Stimulated activated memory B cell treated with anti-CD40 and anti-IgM and Interleukin-4, amounts not matched to agents 10 μg/mL and 1 μg/mL and 100 μg/mL, for 72 hours (primary cell): Measurements from ENCODE around the gene PCBD1.
"Not testable (repeated sequence)": the region's sequence is repeated elsewhere in the genome, so short reads cannot be mapped to it uniquely, and the experiment has no call there.

ENCODE experiments used
- ATAC-seq: fragments of 150-1000 bp; cut with Tn5 transposase; 2 replicates; pipeline ENCODE4 v1.10.0; 2021
- H3K27ac Mint-ChIP-seq: one replicate; pipeline ENCODE4 v1.8.0; 2022; ENCODE audit warnings: mild to moderate bottlenecking, mixed read lengths
- H3K27me3 Mint-ChIP-seq: one replicate; pipeline ENCODE4 v1.8.0; 2022; ENCODE audit warnings: mixed read lengths
- H3K36me3 Mint-ChIP-seq: one replicate; pipeline ENCODE4 v1.8.0; 2022; ENCODE audit warnings: mixed read lengths
- H3K4me1 Mint-ChIP-seq: one replicate; pipeline ENCODE4 v1.8.0; 2022; ENCODE audit warnings: mixed read lengths
- H3K4me3 Mint-ChIP-seq: one replicate; pipeline ENCODE4 v1.8.0; 2022; ENCODE audit warnings: mild to moderate bottlenecking, moderate library complexity, mixed read lengths
- H3K9me3 Mint-ChIP-seq: one replicate; pipeline ENCODE4 v1.8.0; 2022; ENCODE audit warnings: mixed read lengths

The PCBD1 gene

GRCh38 chr10:70866424-70866823, 21.9 kb downstream of the PCBD1 start:
- peaks cover 7% of the 10 kb centered on the region for H3K4me1 Mint-ChIP-seq
- H3K9me3 Mint-ChIP-seq, result no peaks in the 10 kb centered on the region
- H3K27me3 Mint-ChIP-seq, result no peaks in the 10 kb centered on the region
- H3K27ac Mint-ChIP-seq, result no peak overlapping the region
- no peak overlapping the region for H3K4me3 Mint-ChIP-seq
- ATAC-seq, result no peak
- H3K36me3 Mint-ChIP-seq, result peaks cover 54% of the 10 kb centered on the region

GRCh38 chr10:70864935-70865334, 23.4 kb downstream of the PCBD1 start:
- peaks cover 64% of the 10 kb centered on the region for H3K36me3 Mint-ChIP-seq
- H3K4me1 Mint-ChIP-seq, result peaks cover 7% of the 10 kb centered on the region
- no peaks in the 10 kb centered on the region for H3K9me3 Mint-ChIP-seq
- H3K27me3 Mint-ChIP-seq, result no peaks in the 10 kb centered on the region
- ATAC-seq, result no peak
- no peak overlapping the region for H3K4me3 Mint-ChIP-seq
- H3K27ac Mint-ChIP-seq, result peak overlapping the region; percentile 18

GRCh38 chr10:70863470-70864160, 24.8 kb downstream of the PCBD1 start:
- Mint-ChIP-seq H3K27me3 (no peaks in the 10 kb centered on the region), H3K27ac (no peak overlapping the region), H3K36me3 (peaks cover 64% of the 10 kb centered on the region), H3K4me3 (no peak overlapping the region), H3K4me1 (peaks cover 7% of the 10 kb centered on the region), H3K9me3 (no peaks in the 10 kb centered on the region)
- no peak for ATAC-seq

GRCh38 chr10:70861495-70862197, 26.7 kb downstream of the PCBD1 start:
- not testable (repeated sequence) for H3K4me3 Mint-ChIP-seq, ATAC-seq, H3K4me1 Mint-ChIP-seq, H3K9me3 Mint-ChIP-seq, H3K27me3 Mint-ChIP-seq, H3K27ac Mint-ChIP-seq
- peaks cover 75% of the 10 kb centered on the region for H3K36me3 Mint-ChIP-seq

- Mint-ChIP-seq H3K36me3 (peaks cover 64% of the 10 kb centered on the region), H3K9me3 (no peaks in the 10 kb centered on the region), H3K4me1 (no peaks in the 10 kb centered on the region), H3K4me3 (no peak overlapping the region), H3K27me3 (no peaks in the 10 kb centered on the region), H3K27ac (no peak overlapping the region)
- ATAC-seq, result no peak
Observed at GRCh38 chr10:70858759-70859158, 29.6 kb downstream of the PCBD1 start.

- Mint-ChIP-seq H3K27ac (no peak overlapping the region), H3K4me3 (no peak overlapping the region), H3K27me3 (no peaks in the 10 kb centered on the region), H3K36me3 (peaks cover 70% of the 10 kb centered on the region), H3K4me1 (no peaks in the 10 kb centered on the region), H3K9me3 (no peaks in the 10 kb centered on the region)
- no peak for ATAC-seq
Observed at GRCh38 chr10:70856454-70856853, 31.9 kb downstream of the PCBD1 start.

GRCh38 chr10:70853457-70853856, 34.9 kb downstream of the PCBD1 start:
- Mint-ChIP-seq H3K4me3 (no peak overlapping the region), H3K36me3 (peaks cover 67% of the 10 kb centered on the region), H3K27ac (no peak overlapping the region), H3K4me1 (no peaks in the 10 kb centered on the region), H3K9me3 (no peaks in the 10 kb centered on the region), H3K27me3 (no peaks in the 10 kb centered on the region)
- no peak for ATAC-seq

- Mint-ChIP-seq H3K36me3 (peaks cover 65% of the 10 kb centered on the region), H3K27me3 (no peaks in the 10 kb centered on the region), H3K9me3 (no peaks in the 10 kb centered on the region), H3K4me3 (no peak overlapping the region), H3K27ac (no peak overlapping the region), H3K4me1 (no peaks in the 10 kb centered on the region)
- no peak for ATAC-seq
Observed at GRCh38 chr10:70853038-70853437, 35.3 kb downstream of the PCBD1 start.

- Mint-ChIP-seq H3K36me3 (peaks cover 63% of the 10 kb centered on the region), H3K27ac (no peak overlapping the region), H3K4me1 (no peaks in the 10 kb centered on the region), H3K9me3 (no peaks in the 10 kb centered on the region), H3K27me3 (no peaks in the 10 kb centered on the region), H3K4me3 (no peak overlapping the region)
- ATAC-seq, result no peak
Observed at GRCh38 chr10:70851597-70852475, 36.5 kb downstream of the PCBD1 start.

GRCh38 chr10:70850097-70850496, 38.3 kb downstream of the PCBD1 start:
- Mint-ChIP-seq H3K4me3 (no peak overlapping the region), H3K9me3 (no peaks in the 10 kb centered on the region), H3K36me3 (peaks cover 67% of the 10 kb centered on the region), H3K4me1 (no peaks in the 10 kb centered on the region), H3K27ac (no peak overlapping the region), H3K27me3 (no peaks in the 10 kb centered on the region)
- ATAC-seq, result no peak

GRCh38 chr10:70849582-70850016, 38.8 kb downstream of the PCBD1 start:
- ATAC-seq, result no peak
- Mint-ChIP-seq H3K36me3 (peaks cover 72% of the 10 kb centered on the region), H3K9me3 (no peaks in the 10 kb centered on the region), H3K4me3 (no peak overlapping the region), H3K27ac (no peak overlapping the region), H3K27me3 (no peaks in the 10 kb centered on the region), H3K4me1 (no peaks in the 10 kb centered on the region)

GRCh38 chr10:70847659-70848360, 40.6 kb downstream of the PCBD1 start:
- no peaks in the 10 kb centered on the region for H3K9me3 Mint-ChIP-seq
- peaks cover 6% of the 10 kb centered on the region for H3K4me1 Mint-ChIP-seq
- H3K27ac Mint-ChIP-seq, result no peak overlapping the region
- no peak for ATAC-seq
- H3K4me3 Mint-ChIP-seq, result no peak overlapping the region
- peaks cover 73% of the 10 kb centered on the region for H3K36me3 Mint-ChIP-seq
- no peaks in the 10 kb centered on the region for H3K27me3 Mint-ChIP-seq

GRCh38 chr10:70846795-70847194, 41.6 kb downstream of the PCBD1 start:
- H3K27me3 Mint-ChIP-seq, result no peaks in the 10 kb centered on the region
- H3K27ac Mint-ChIP-seq, result no peak overlapping the region
- no peak overlapping the region for H3K4me3 Mint-ChIP-seq
- no peak for ATAC-seq
- H3K9me3 Mint-ChIP-seq, result no peaks in the 10 kb centered on the region
- peaks cover 77% of the 10 kb centered on the region for H3K36me3 Mint-ChIP-seq
- peaks cover 7% of the 10 kb centered on the region for H3K4me1 Mint-ChIP-seq

- no peaks in the 10 kb centered on the region for H3K27me3 Mint-ChIP-seq
- H3K27ac Mint-ChIP-seq, result no peak overlapping the region
- peaks cover 76% of the 10 kb centered on the region for H3K36me3 Mint-ChIP-seq
- H3K4me1 Mint-ChIP-seq, result peaks cover 7% of the 10 kb centered on the region
- H3K4me3 Mint-ChIP-seq, result no peak overlapping the region
- ATAC-seq, result no peak
- no peaks in the 10 kb centered on the region for H3K9me3 Mint-ChIP-seq
Observed at GRCh38 chr10:70845816-70846215, 42.5 kb downstream of the PCBD1 start.

GRCh38 chr10:70845256-70845655, 43.1 kb downstream of the PCBD1 start:
- Mint-ChIP-seq H3K4me1 (peaks cover 7% of the 10 kb centered on the region), H3K27ac (no peak overlapping the region), H3K36me3 (peaks cover 72% of the 10 kb centered on the region), H3K9me3 (no peaks in the 10 kb centered on the region), H3K27me3 (no peaks in the 10 kb centered on the region), H3K4me3 (no peak overlapping the region)
- no peak for ATAC-seq
